ENCODE results near the gene TNNI2. TPM values are rescaled to one million over a fixed set of nuclear protein-coding genes. Genes with fewer than 3 reads are reported as not detected.

Gene TNNI2
- total RNA-seq, 2 donors from 2014 or later, result not detected

GRCh38 chr11:1840780-1841480 is 2.1 kb downstream of the TNNI2 start:
- Mint-ChIP-seq H3K27ac (no peak overlapping the region), H3K4me3 (no peak overlapping the region), H3K36me3 (ENCODE audit: low read depth) (peaks cover 5% of the 10 kb centered on the region), H3K4me1 (peaks cover 32% of the 10 kb centered on the region), H3K27me3 (no peaks in the 10 kb centered on the region)
- ATAC-seq (no peak), DNase-seq (no peak)
- no peaks in the 10 kb centered on the region for H3K9me3 ChIP-seq (ENCODE audit: control insufficient read depth, low read length, poor library complexity, severe bottlenecking)

- ATAC-seq, result no peak
- H3K27ac Mint-ChIP-seq, result no peak overlapping the region
- H3K9me3 ChIP-seq (ENCODE audit: control insufficient read depth, low read length, poor library complexity, severe bottlenecking), result no peaks in the 10 kb centered on the region
- peaks cover 35% of the 10 kb centered on the region for H3K4me1 Mint-ChIP-seq
- peaks cover 5% of the 10 kb centered on the region for H3K36me3 Mint-ChIP-seq (ENCODE audit: low read depth)
- H3K27me3 Mint-ChIP-seq, result no peaks in the 10 kb centered on the region
- no peak for DNase-seq
- no peak overlapping the region for H3K4me3 Mint-ChIP-seq
Observed at GRCh38 chr11:1841511-1842148, 2.8 kb downstream of the TNNI2 start.

- H3K4me1 Mint-ChIP-seq, result peaks cover 38% of the 10 kb centered on the region
- H3K9me3 ChIP-seq (ENCODE audit: control insufficient read depth, low read length, poor library complexity, severe bottlenecking), result no peaks in the 10 kb centered on the region
- H3K36me3 Mint-ChIP-seq (ENCODE audit: low read depth), result peaks cover 5% of the 10 kb centered on the region
- H3K27ac Mint-ChIP-seq, result peak overlapping the region; percentile 100
- no peak for ATAC-seq
- no peak overlapping the region for H3K4me3 Mint-ChIP-seq
- no peak for DNase-seq
- H3K27me3 Mint-ChIP-seq, result no peaks in the 10 kb centered on the region
Observed at GRCh38 chr11:1842149-1843097, 3.6 kb downstream of the TNNI2 start.

- Mint-ChIP-seq H3K4me3 (peak overlapping the region; percentile 98), H3K36me3 (ENCODE audit: low read depth) (peaks cover 5% of the 10 kb centered on the region), H3K27me3 (no peaks in the 10 kb centered on the region), H3K4me1 (peaks cover 43% of the 10 kb centered on the region), H3K27ac (peak overlapping the region; percentile 100)
- ATAC-seq, result no peak
- H3K9me3 ChIP-seq (ENCODE audit: control insufficient read depth, low read length, poor library complexity, severe bottlenecking), result no peaks in the 10 kb centered on the region
- DNase-seq, result no peak
Observed at GRCh38 chr11:1843098-1843473, 4.3 kb downstream of the TNNI2 start.

- H3K4me3 Mint-ChIP-seq, result peak overlapping the region; percentile 98
- peaks cover 45% of the 10 kb centered on the region for H3K4me1 Mint-ChIP-seq
- no peaks in the 10 kb centered on the region for H3K27me3 Mint-ChIP-seq
- ATAC-seq (no peak), DNase-seq (no peak)
- peak overlapping the region; percentile 100 for H3K27ac Mint-ChIP-seq
- peaks cover 5% of the 10 kb centered on the region for H3K36me3 Mint-ChIP-seq (ENCODE audit: low read depth)
- no peaks in the 10 kb centered on the region for H3K9me3 ChIP-seq (ENCODE audit: control insufficient read depth, low read length, poor library complexity, severe bottlenecking)
Observed at GRCh38 chr11:1843796-1844195, 5.0 kb downstream of the TNNI2 start.

GRCh38 chr11:1844221-1845094 is 5.7 kb downstream of the TNNI2 start:
- Mint-ChIP-seq H3K4me1 (peaks cover 50% of the 10 kb centered on the region), H3K27ac (peak overlapping the region; percentile 100), H3K27me3 (no peaks in the 10 kb centered on the region), H3K4me3 (peak overlapping the region; percentile 98), H3K36me3 (ENCODE audit: low read depth) (peaks cover 5% of the 10 kb centered on the region)
- no peaks in the 10 kb centered on the region for H3K9me3 ChIP-seq (ENCODE audit: control insufficient read depth, low read length, poor library complexity, severe bottlenecking)
- DNase-seq, result peak in 1 of 3 donors; percentile 29
- ATAC-seq, result peak; percentile 54

GRCh38 chr11:1845095-1845429 is 6.3 kb downstream of the TNNI2 start:
- peak overlapping the region; percentile 100 for H3K27ac Mint-ChIP-seq
- ATAC-seq, result no peak
- H3K4me1 Mint-ChIP-seq, result peaks cover 50% of the 10 kb centered on the region

GRCh38 chr11:1845561-1846452 is 7.0 kb downstream of the TNNI2 start:
- peak overlapping the region; percentile 98 for H3K4me3 Mint-ChIP-seq
- peak; percentile 77 for ATAC-seq
- peaks cover 5% of the 10 kb centered on the region for H3K36me3 Mint-ChIP-seq (ENCODE audit: low read depth)
- H3K9me3 ChIP-seq (ENCODE audit: control insufficient read depth, low read length, poor library complexity, severe bottlenecking), result no peaks in the 10 kb centered on the region
- H3K27me3 Mint-ChIP-seq, result no peaks in the 10 kb centered on the region
- DNase-seq, result no peak
- peaks cover 51% of the 10 kb centered on the region for H3K4me1 Mint-ChIP-seq
- peak overlapping the region; percentile 100 for H3K27ac Mint-ChIP-seq

More at GRCh38 chr11:1845095-1845429, 6.3 kb downstream of the TNNI2 start:
- Mint-ChIP-seq H3K27me3 (no peaks in the 10 kb centered on the region), H3K4me3 (peak overlapping the region; percentile 98), H3K36me3 (ENCODE audit: low read depth) (peaks cover 5% of the 10 kb centered on the region)
- no peak for DNase-seq
- no peaks in the 10 kb centered on the region for H3K9me3 ChIP-seq (ENCODE audit: control insufficient read depth, low read length, poor library complexity, severe bottlenecking)

GRCh38 chr11:1846453-1846932 is 7.7 kb downstream of the TNNI2 start:
- Mint-ChIP-seq H3K36me3 (ENCODE audit: low read depth) (peaks cover 5% of the 10 kb centered on the region), H3K4me3 (no peak overlapping the region), H3K27ac (peak overlapping the region; percentile 100), H3K27me3 (no peaks in the 10 kb centered on the region), H3K4me1 (peaks cover 56% of the 10 kb centered on the region)
- no peaks in the 10 kb centered on the region for H3K9me3 ChIP-seq (ENCODE audit: control insufficient read depth, low read length, poor library complexity, severe bottlenecking)
- ATAC-seq (no peak), DNase-seq (no peak)

GRCh38 chr11:1847006-1847735 is 8.4 kb downstream of the TNNI2 start:
- peaks cover 61% of the 10 kb centered on the region for H3K4me1 Mint-ChIP-seq
- no peak for ATAC-seq

GRCh38 chr11:1847926-1848639 is 9.3 kb downstream of the TNNI2 start:
- H3K9me3 ChIP-seq (ENCODE audit: control insufficient read depth, low read length, poor library complexity, severe bottlenecking), result no peaks in the 10 kb centered on the region
- H3K4me1 Mint-ChIP-seq, result peaks cover 68% of the 10 kb centered on the region
- H3K4me3 Mint-ChIP-seq, result peak overlapping the region; percentile 55
- peaks cover 7% of the 10 kb centered on the region for H3K36me3 Mint-ChIP-seq (ENCODE audit: low read depth)
- H3K27me3 Mint-ChIP-seq, result no peaks in the 10 kb centered on the region
- DNase-seq (no peak), ATAC-seq (no peak)
- peak overlapping the region; percentile 99 for H3K27ac Mint-ChIP-seq

More at GRCh38 chr11:1847006-1847735, 8.4 kb downstream of the TNNI2 start:
- H3K36me3 Mint-ChIP-seq (ENCODE audit: low read depth), result peaks cover 5% of the 10 kb centered on the region
- no peaks in the 10 kb centered on the region for H3K9me3 ChIP-seq (ENCODE audit: control insufficient read depth, low read length, poor library complexity, severe bottlenecking)
- H3K27me3 Mint-ChIP-seq, result no peaks in the 10 kb centered on the region
- H3K4me3 Mint-ChIP-seq, result peak overlapping the region; percentile 59
- no peak for DNase-seq
- H3K27ac Mint-ChIP-seq, result peak overlapping the region; percentile 100

All from T-helper 17 cell (primary cell).